ENCODE results near the gene CDYL.

DNA sequence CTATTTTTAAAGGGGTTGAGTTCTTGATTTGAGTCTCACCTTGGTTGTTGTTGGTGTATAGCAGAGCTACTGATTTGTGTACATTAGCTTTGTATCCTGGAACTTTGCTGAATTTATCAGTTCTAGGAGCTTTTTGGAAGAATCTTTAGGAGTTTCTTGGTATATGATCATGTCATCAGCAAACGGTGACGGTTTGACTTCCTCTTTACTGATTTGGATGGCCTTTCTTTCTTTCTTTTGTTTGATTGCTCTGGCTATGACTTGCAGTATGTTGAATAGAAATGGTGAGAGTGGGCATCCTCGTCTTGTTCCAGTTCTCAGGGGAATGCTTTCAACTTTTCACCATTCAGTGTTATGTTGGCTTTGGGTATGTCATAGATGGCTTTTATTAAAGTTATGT lies 64.0 kb downstream of the CDYL start:
- TF ChIP-seq EP300 (IDR thresholded peaks at IDR 0.05; ENCODE audit: borderline replicate concordance in 1 of 2, low read depth in 1 of 2, low read length in 1 of 2) (no peak), JUND (IDR thresholded peaks at IDR 0.05) (no peak), CTCF (IDR thresholded peaks at IDR 0.05) (no peak), RAD21 (IDR thresholded peaks at IDR 0.05; ENCODE audit: low read length) (no peak), USF1 (IDR thresholded peaks at IDR 0.05; ENCODE audit: borderline replicate concordance, low read depth) (no peak), SMC3 (IDR thresholded peaks at IDR 0.05; ENCODE audit: low read depth, low read length) (no peak), MXI1 (IDR thresholded peaks at IDR 0.05; ENCODE audit: low read depth, low read length) (no peak), POLR2AphosphoS5 (IDR thresholded peaks at IDR 0.05; ENCODE audit: low read depth, low read length) (no peak), MEF2A (IDR thresholded peaks at IDR 0.05; ENCODE audit: borderline replicate concordance, low read depth) (no peak), TCF12 (IDR thresholded peaks at IDR 0.05) (no peak), CHD2 (IDR thresholded peaks at IDR 0.05; ENCODE audit: low read length, partially characterized antibody) (no peak), USF2 (IDR thresholded peaks at IDR 0.05; ENCODE audit: borderline replicate concordance, low read depth, low read length) (no peak), NRF1 (IDR thresholded peaks at IDR 0.05; ENCODE audit: low read depth, low read length) (no peak), FOXM1 (IDR thresholded peaks at IDR 0.05; ENCODE audit: low read depth) (no peak)
